Neuronal stem cell (in vitro differentiated cells): ENCODE results near the gene EGLN1.

Experiments used
- DNase-seq: peaks from one replicate; pipeline ENCODE4 v3.0.0-alpha.2; 2013; ENCODE audit warnings: low spot score
- H2AFZ ChIP-seq: one replicate; pipeline ENCODE4 v1.6.1; 2013; ENCODE audit warnings: mild to moderate bottlenecking, low read length, inconsistent platforms
- H2AK5ac ChIP-seq: 2 replicates; pipeline ENCODE4 v1.6.1; 2013; ENCODE audit warnings: low read depth, mild to moderate bottlenecking, inconsistent platforms, low read length, moderate library complexity, mixed read lengths
- H2BK120ac ChIP-seq: 2 replicates; pipeline ENCODE4 v1.6.1; 2013; ENCODE audit warnings: low read depth, mild to moderate bottlenecking, inconsistent platforms, low read length, moderate library complexity, mixed read lengths
- H2BK12ac ChIP-seq: one replicate; pipeline ENCODE4 v1.6.1; 2013; ENCODE audit warnings: low read length, inconsistent platforms
- H2BK15ac ChIP-seq: 2 replicates; pipeline ENCODE4 v1.6.1; 2013; ENCODE audit warnings: mild to moderate bottlenecking, low read length, inconsistent platforms, mixed read lengths
- H2BK5ac ChIP-seq: one replicate; pipeline ENCODE4 v1.6.1; 2013; ENCODE audit warnings: inconsistent platforms, mild to moderate bottlenecking, low read length, moderate library complexity
- H3K14ac ChIP-seq: one replicate; pipeline ENCODE4 v1.6.1; 2013; ENCODE audit warnings: low read length, inconsistent platforms
- H3K18ac ChIP-seq: 2 replicates; pipeline ENCODE4 v1.6.1; 2013; ENCODE audit warnings: low read length, inconsistent platforms
- H3K23ac ChIP-seq: 2 replicates; pipeline ENCODE4 v1.6.1; 2013; ENCODE audit warnings: low read depth, mild to moderate bottlenecking, mixed read lengths, low read length, inconsistent platforms; ENCODE audit not compliant: poor library complexity
- H3K27ac ChIP-seq: replicated peaks from 3 replicates; pipeline ENCODE4 v1.5.1; 2013; ENCODE audit warnings: low read length, inconsistent platforms
- H3K27me3 ChIP-seq, 3 experiments: 2 replicates each; pipeline ENCODE4 v1.6.1; 2013; ENCODE audit warnings: low read length in 3 of 3, mild to moderate bottlenecking in 2 of 3, inconsistent platforms in 1 of 3, low read depth in 1 of 3, mixed read lengths in 1 of 3, moderate library complexity in 1 of 3; ENCODE audit not compliant: control insufficient read depth in 3 of 3, insufficient read depth in 3 of 3
- H3K36me3 ChIP-seq, 2 donors: replicated peaks in 1 of 2; 2 replicates each; pipeline ENCODE4 v1.6.1; 2013; ENCODE audit warnings: low read length in 2 of 2; ENCODE audit not compliant: control insufficient read depth in 2 of 2, insufficient read depth in 2 of 2
- H3K4ac ChIP-seq: 2 replicates; pipeline ENCODE4 v1.6.1; 2013; ENCODE audit warnings: inconsistent platforms, mild to moderate bottlenecking, low read length, moderate library complexity
- H3K4me1 ChIP-seq, 2 donors: 1 replicate in 1 of 2; 2 replicates in 1 of 2; pipeline ENCODE4 v1.6.1; 2013; ENCODE audit warnings: low read length in 2 of 2, low read depth in 1 of 2; ENCODE audit not compliant: control insufficient read depth in 2 of 2, insufficient read depth in 1 of 2
- H3K4me2 ChIP-seq: one replicate; pipeline ENCODE4 v1.6.1; 2013; ENCODE audit warnings: mild to moderate bottlenecking, low read length, inconsistent platforms; ENCODE audit not compliant: insufficient read depth, poor library complexity, severe bottlenecking
- H3K4me3 ChIP-seq, 2 donors: 2 replicates each; pipeline ENCODE4 v1.5.1; 2013; ENCODE audit warnings: low read length in 2 of 2, mild to moderate bottlenecking in 2 of 2, inconsistent platforms in 1 of 2, moderate library complexity in 1 of 2
- H3K79me1 ChIP-seq: one replicate; pipeline ENCODE4 v1.6.1; 2013; ENCODE audit warnings: low read depth, mild to moderate bottlenecking, inconsistent platforms, low read length, moderate library complexity
- H3K9ac ChIP-seq: one replicate; pipeline ENCODE4 v1.6.1; 2013; ENCODE audit warnings: mild to moderate bottlenecking, low read depth, low read length, inconsistent platforms; ENCODE audit not compliant: poor library complexity
- H3K9me3 ChIP-seq, 2 donors: replicated peaks in 1 of 2; 2 replicates each; pipeline versions ENCODE3 to v1.6.1; 2013; ENCODE audit warnings: low read length in 2 of 2, mild to moderate bottlenecking in 2 of 2, inconsistent platforms in 1 of 2, low read depth in 1 of 2, mixed read lengths in 1 of 2, moderate library complexity in 1 of 2; ENCODE audit not compliant: control insufficient read depth in 2 of 2, insufficient read depth in 1 of 2
- H4K8ac ChIP-seq: one replicate; pipeline ENCODE4 v1.6.1; 2013; ENCODE audit warnings: low read depth, mild to moderate bottlenecking, inconsistent platforms, low read length, moderate library complexity
- H4K91ac ChIP-seq: one replicate; pipeline ENCODE4 v1.6.1; 2013; ENCODE audit warnings: low read length, low read depth, mild to moderate bottlenecking, inconsistent platforms; ENCODE audit not compliant: poor library complexity
- WGBS, 2 donors: extraction: QIAGEN DNeasy Blood & Tissue Kit; methylation state at CpG; one replicate each; pipeline ENCODE4 v1.1.7; 2013; ENCODE audit warnings: missing lambda C conversion rate in 2 of 2, mixed read lengths in 1 of 2; ENCODE audit not compliant: insufficient read length in 2 of 2, insufficient replicate concordance in 1 of 2; ENCODE audit errors: extremely low coverage in 2 of 2; 5-methylcytosine and 5-hydroxymethylcytosine counted together

EGLN1 gene

DNA sequence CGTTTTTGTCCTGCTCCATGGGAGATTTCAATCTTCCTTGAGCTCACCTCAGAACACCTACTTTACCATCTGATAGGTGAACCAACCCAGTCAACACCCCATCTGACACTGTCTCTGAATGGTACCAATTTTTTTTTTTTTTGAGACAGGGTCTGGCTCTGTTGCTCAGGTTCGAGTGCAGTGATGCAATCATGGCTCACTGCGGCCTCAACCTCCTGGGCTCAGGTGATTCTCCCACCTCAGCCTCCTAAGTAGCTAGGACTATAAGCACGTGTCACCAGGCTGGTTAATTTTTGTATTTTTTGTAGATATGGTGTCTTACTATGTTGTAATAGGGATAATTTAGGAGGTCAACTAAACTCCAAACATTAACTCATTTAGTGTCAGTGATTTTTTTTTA, 47.7 kb downstream of the EGLN1 start:
- no peak overlapping the region for H3K18ac ChIP-seq
- H3K9me3 ChIP-seq: no peaks in the 10 kb centered on the region
- H2AFZ ChIP-seq: no peak overlapping the region
- H3K4me3 ChIP-seq: no peak overlapping the region
- no peak overlapping the region for H2BK12ac ChIP-seq
- no peak overlapping the region for H2BK5ac ChIP-seq
- no peak overlapping the region for H3K4ac ChIP-seq
- no peak for DNase-seq
- H3K36me3 ChIP-seq: peaks cover 0 to 9% of the 10 kb centered on the region in 2 donors
- H3K27ac ChIP-seq: no peak overlapping the region
- H2BK15ac ChIP-seq: no peak overlapping the region
- no peak overlapping the region for H4K91ac ChIP-seq
- H3K14ac ChIP-seq: no peak overlapping the region
- no peaks in the 10 kb centered on the region for H3K79me1 ChIP-seq
- no peak overlapping the region for H2AK5ac ChIP-seq
- H3K4me1 ChIP-seq: peaks cover 2 to 5% of the 10 kb centered on the region in 2 donors
- H3K4me2 ChIP-seq: no peak overlapping the region
- H2BK120ac ChIP-seq: no peak overlapping the region
- H3K27me3 ChIP-seq: no peaks in the 10 kb centered on the region
- WGBS, 2 donors: no CpG with 5 or more reads among the region's 4 CpGs
- H3K9ac ChIP-seq: no peak overlapping the region
- no peak overlapping the region for H4K8ac ChIP-seq
- H3K23ac ChIP-seq: no peak overlapping the region

DNA sequence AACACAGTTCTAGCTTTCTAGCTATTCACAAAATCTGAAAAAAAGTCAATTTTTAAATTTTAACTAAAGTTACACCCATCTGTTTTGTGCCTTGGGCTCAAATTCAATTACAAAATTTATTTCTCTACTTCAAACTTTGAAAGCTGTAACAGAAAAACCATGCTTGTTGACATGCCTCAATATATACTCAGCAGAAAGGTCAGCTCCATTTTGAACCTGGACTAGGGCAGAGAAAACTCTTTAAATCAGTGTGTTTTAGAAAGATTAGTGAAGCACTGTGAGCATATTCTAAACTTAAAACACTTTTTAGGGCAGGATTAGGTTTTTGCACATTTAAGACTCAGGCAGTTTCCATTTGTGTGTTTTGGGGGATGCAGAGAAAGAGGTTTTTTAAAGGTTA, 49.6 kb downstream of the EGLN1 start:
- DNase-seq: no peak
- Histone ChIP-seq H2AFZ (no peak overlapping the region), H2BK120ac (no peak overlapping the region), H3K4me2 (no peak overlapping the region), H4K8ac (no peak overlapping the region), H3K9ac (no peak overlapping the region), H3K4me1 (peaks cover 3 to 6% of the 10 kb centered on the region in 2 donors), H3K79me1 (no peaks in the 10 kb centered on the region), H2BK5ac (no peak overlapping the region), H3K23ac (no peak overlapping the region), H3K4ac (no peak overlapping the region), H3K14ac (no peak overlapping the region), H4K91ac (no peak overlapping the region), H3K36me3 (peaks cover 0 to 27% of the 10 kb centered on the region in 2 donors), H3K9me3 (no peaks in the 10 kb centered on the region), H3K4me3 (no peak overlapping the region), H3K18ac (no peak overlapping the region), H2BK15ac (no peak overlapping the region), H3K27me3 (no peaks in the 10 kb centered on the region), H2AK5ac (no peak overlapping the region), H2BK12ac (no peak overlapping the region), H3K27ac (no peak overlapping the region)

DNA sequence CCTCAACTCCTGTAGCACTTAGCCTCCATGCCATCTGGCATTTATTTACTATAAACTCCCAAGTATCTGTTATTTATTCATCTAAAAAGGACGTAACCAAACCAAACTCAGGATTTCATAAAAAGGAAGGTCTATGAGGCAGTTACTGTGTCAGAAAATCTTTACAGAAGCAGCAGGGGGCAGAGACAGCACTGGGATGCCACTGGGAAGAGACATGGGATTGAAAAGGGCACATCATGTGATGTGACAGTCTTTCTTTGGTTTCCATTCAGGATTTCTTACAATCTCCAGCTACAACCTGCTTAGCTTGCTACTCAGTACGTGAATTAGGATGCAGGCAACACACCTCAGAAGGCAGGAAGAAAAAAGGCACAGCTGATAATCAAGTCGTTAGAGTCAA, 52.8 kb downstream of the EGLN1 start:
- H2AK5ac ChIP-seq: no peak overlapping the region
- H2BK12ac ChIP-seq: no peak overlapping the region
- H2BK15ac ChIP-seq: no peak overlapping the region
- H4K8ac ChIP-seq: no peak overlapping the region
- H2AFZ ChIP-seq: no peak overlapping the region
- H3K14ac ChIP-seq: no peak overlapping the region
- no peak overlapping the region for H3K18ac ChIP-seq
- H3K27me3 ChIP-seq: no peaks in the 10 kb centered on the region
- H3K79me1 ChIP-seq: no peaks in the 10 kb centered on the region
- H3K4ac ChIP-seq: no peak overlapping the region
- peaks cover 0 to 55% of the 10 kb centered on the region in 2 donors for H3K36me3 ChIP-seq
- no peak overlapping the region for H2BK5ac ChIP-seq
- H3K9me3 ChIP-seq: no peaks in the 10 kb centered on the region
- no peak overlapping the region for H3K4me3 ChIP-seq
- peaks cover 3 to 4% of the 10 kb centered on the region in 2 donors for H3K4me1 ChIP-seq
- no peak overlapping the region for H3K4me2 ChIP-seq
- H3K27ac ChIP-seq: no peak overlapping the region
- no peak overlapping the region for H2BK120ac ChIP-seq
- WGBS, 2 donors: no CpG with 5 or more reads among the region's 3 CpGs
- no peak overlapping the region for H4K91ac ChIP-seq
- no peak overlapping the region for H3K23ac ChIP-seq
- no peak for DNase-seq
- no peak overlapping the region for H3K9ac ChIP-seq

DNA sequence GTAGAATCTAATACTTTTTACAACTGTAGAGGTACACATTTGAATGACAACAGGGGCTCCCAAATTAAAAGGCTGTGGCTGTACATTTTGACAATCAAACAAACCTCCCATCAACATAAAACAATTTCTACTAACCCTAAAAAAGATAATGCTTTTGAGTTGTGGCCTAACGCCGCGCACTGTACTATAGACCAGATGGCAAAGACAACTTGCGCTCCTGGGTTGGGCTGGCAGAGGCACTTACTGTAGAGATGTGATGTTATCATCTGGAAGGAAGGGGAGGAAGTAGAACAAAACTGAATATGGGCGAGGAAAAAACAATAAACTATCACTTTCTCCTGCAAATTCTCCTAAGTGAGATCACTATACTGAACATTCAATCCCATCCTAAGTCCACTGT, 57.9 kb downstream of the EGLN1 start:
- H3K18ac ChIP-seq: no peak overlapping the region
- H3K27ac ChIP-seq: no peak overlapping the region
- H3K4me1 ChIP-seq: peaks cover 0 to under 1% of the 10 kb centered on the region in 2 donors
- H3K9ac ChIP-seq: no peak overlapping the region
- H2BK120ac ChIP-seq: no peak overlapping the region
- H3K27me3 ChIP-seq: no peaks in the 10 kb centered on the region
- H3K36me3 ChIP-seq: peaks cover 0 to 63% of the 10 kb centered on the region in 2 donors
- WGBS, 2 donors: no CpG with 5 or more reads among the region's 5 CpGs
- no peak overlapping the region for H2BK15ac ChIP-seq
- H2AFZ ChIP-seq: no peak overlapping the region
- no peak overlapping the region for H2AK5ac ChIP-seq
- no peak overlapping the region for H3K4me2 ChIP-seq
- no peak overlapping the region for H3K23ac ChIP-seq
- DNase-seq: no peak
- H4K8ac ChIP-seq: no peak overlapping the region
- H3K14ac ChIP-seq: no peak overlapping the region
- no peaks in the 10 kb centered on the region for H3K79me1 ChIP-seq
- no peak overlapping the region for H3K4me3 ChIP-seq
- H4K91ac ChIP-seq: no peak overlapping the region
- no peak overlapping the region for H2BK5ac ChIP-seq
- no peak overlapping the region for H2BK12ac ChIP-seq
- H3K4ac ChIP-seq: no peak overlapping the region
- no peaks in the 10 kb centered on the region for H3K9me3 ChIP-seq
